Measurements from ENCODE around the gene PHF20. TPM values are rescaled to one million over a fixed set of nuclear protein-coding genes. Genes with fewer than 3 reads are reported as not detected.

The PHF20 gene
- total RNA-seq, 4 donors from 2014 or later = 28.0 to 51.7 (median 35.2) TPM

DNA sequence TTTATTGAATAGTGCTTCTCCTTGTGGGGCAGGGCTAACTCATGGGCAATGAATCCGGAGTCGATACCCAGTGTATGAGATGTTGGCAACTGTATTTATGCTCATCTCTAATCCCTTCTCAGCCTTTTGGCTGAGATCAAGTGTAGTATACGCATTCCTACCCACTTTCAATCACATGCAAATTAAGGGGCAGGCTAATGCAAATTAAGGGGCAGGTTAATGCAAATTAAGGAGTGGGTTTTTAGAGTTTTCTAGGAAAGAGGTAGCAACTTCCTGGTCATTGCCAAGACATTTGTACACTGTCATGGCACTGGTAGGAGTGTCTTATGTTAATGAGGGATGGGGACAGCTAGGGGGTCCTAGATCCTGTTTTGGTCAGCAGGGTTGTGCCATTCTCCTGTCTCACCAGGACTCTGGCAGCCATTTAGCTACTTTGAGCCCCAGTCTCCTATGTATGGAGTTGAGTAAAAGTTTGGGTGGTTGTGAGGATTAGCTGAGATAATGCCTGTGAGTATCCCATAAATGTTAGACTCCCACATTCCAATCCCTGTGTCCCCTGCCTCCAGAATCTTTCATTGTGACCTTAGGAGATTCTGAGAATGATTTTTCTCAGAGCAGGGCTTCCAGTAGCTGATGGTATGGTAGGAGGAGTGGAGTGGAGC lies 196.3 kb downstream of the PHF20 start, which contains the start of gene CNBD2:
CNBD2 (plus strand) TSS at position 612 of the 662 bp plus-strand sequence. CDS start 173 bp downstream, outside the sequence.
- no peaks in the 10 kb centered on the region for H3K36me3 ChIP-seq
- no peaks in the 10 kb centered on the region for H3K4me1 ChIP-seq
- no peak for TF ChIP-seq POLR2A (IDR thresholded peaks at IDR 0.05)
- TF ChIP-seq CTCF (IDR thresholded peaks at IDR 0.05) = no peak
- intact Hi-C loops (cut with DNase I) = no loop called here
- H3K9me3 ChIP-seq = no peaks in the 10 kb centered on the region
- 92 to 94% methylated on average over 3 of the region's 3 CpGs for WGBS, 2 donors
- H3K27ac ChIP-seq = no peak within 1 kb of the TSS
- DNase-seq = no peak
- H3K4me3 ChIP-seq (replicated peaks in 1 of 3) = no peak within 1 kb of the TSS
- no peaks in the 10 kb centered on the region for H3K27me3 ChIP-seq

DNA sequence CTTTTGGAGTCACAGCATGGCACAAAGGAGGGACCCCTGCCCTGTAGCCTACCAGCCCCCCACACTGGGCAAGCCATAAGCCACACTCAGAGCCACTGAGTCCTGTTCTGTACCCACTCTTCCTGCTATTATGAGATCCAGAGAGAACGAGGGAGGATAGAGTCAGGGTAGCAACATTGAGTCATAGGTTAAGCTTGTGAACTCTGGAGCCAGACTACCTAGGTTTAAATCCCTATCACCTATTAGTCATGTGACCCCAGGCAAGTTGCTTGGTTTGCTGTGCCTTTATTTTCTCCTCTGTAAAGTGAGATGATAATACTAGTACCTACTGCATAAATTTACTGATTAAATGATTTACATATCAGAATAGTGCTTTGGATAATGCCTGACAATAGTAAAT lies 197.1 kb downstream of the PHF20 start:
- TF ChIP-seq POLR2A (IDR thresholded peaks at IDR 0.05) (no peak), CTCF (IDR thresholded peaks at IDR 0.05) (no peak)
- H3K27ac ChIP-seq = no peak overlapping the region
- H3K4me1 ChIP-seq = no peaks in the 10 kb centered on the region
- no peak for DNase-seq
- H3K9me3 ChIP-seq = no peaks in the 10 kb centered on the region
- intact Hi-C loops (cut with DNase I) = no loop called here
- H3K27me3 ChIP-seq = no peaks in the 10 kb centered on the region
- 78 to 82% methylated on average over 1 of the region's 1 CpG for WGBS, 2 donors
- H3K36me3 ChIP-seq = no peaks in the 10 kb centered on the region
- H3K4me3 ChIP-seq (replicated peaks in 1 of 3) = no peak overlapping the region

GRCh38 chr20:35971981-35972380 lies 200.2 kb downstream of the PHF20 start:
- WGBS, 2 donors = 96 to 98% methylated on average over 2 of the region's 2 CpGs
- intact Hi-C loops (cut with DNase I) = no loop called here
- no peaks in the 10 kb centered on the region for H3K9me3 ChIP-seq
- no peaks in the 10 kb centered on the region for H3K36me3 ChIP-seq
- no peak overlapping the region for H3K27ac ChIP-seq
- no peak for DNase-seq
- TF ChIP-seq CTCF (IDR thresholded peaks at IDR 0.05) (no peak), POLR2A (IDR thresholded peaks at IDR 0.05) (no peak)
- H3K4me1 ChIP-seq = no peaks in the 10 kb centered on the region
- H3K27me3 ChIP-seq = no peaks in the 10 kb centered on the region
- no peak overlapping the region for H3K4me3 ChIP-seq (replicated peaks in 1 of 3)

- WGBS, 2 donors = 89 to 93% methylated on average over 4 of the region's 4 CpGs
- intact Hi-C loops (cut with DNase I) = no loop called here
- no peak overlapping the region for H3K27ac ChIP-seq
- no peaks in the 10 kb centered on the region for H3K36me3 ChIP-seq
- no peaks in the 10 kb centered on the region for H3K4me1 ChIP-seq
- no peaks in the 10 kb centered on the region for H3K9me3 ChIP-seq
- no peak for DNase-seq
- no peak for TF ChIP-seq CTCF (IDR thresholded peaks at IDR 0.05)
- TF ChIP-seq POLR2A (IDR thresholded peaks at IDR 0.05) = no peak
- H3K27me3 ChIP-seq = no peaks in the 10 kb centered on the region
- H3K4me3 ChIP-seq (replicated peaks in 1 of 3) = no peak overlapping the region
Measured at GRCh38 chr20:35972462-35972861, 200.6 kb downstream of the PHF20 start.

DNA sequence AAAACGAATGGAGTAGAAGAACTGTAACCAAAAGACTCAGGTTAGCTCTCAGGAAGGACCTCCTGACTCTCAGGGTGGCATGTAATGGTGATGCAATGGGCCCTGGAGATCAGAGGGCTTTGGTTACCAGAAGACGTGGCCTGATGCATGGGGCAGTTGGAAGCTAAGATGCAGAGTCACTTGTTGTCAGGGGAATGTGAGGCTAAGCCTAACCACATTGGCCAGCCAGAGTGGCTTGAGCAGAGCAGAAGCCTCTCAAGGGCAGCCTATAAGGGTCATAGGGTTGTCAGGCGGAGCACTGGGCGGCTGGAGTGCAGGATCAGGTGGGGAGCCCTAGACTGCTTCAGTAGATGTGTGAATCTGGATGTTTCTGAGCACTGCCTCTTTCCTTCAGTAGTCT lies 202.4 kb downstream of the PHF20 start:
- 82 to 83% methylated on average over 4 of the region's 4 CpGs for WGBS, 2 donors

More for the DNA sequence above, 202.4 kb downstream of the PHF20 start:
- Histone ChIP-seq H3K9me3 (no peaks in the 10 kb centered on the region), H3K4me1 (no peaks in the 10 kb centered on the region), H3K27me3 (no peaks in the 10 kb centered on the region), H3K4me3 (replicated peaks in 1 of 3) (no peak overlapping the region), H3K27ac (no peak overlapping the region), H3K36me3 (no peaks in the 10 kb centered on the region)
- intact Hi-C loops (cut with DNase I) = no loop called here
- no peak for DNase-seq
- no peak for TF ChIP-seq CTCF (IDR thresholded peaks at IDR 0.05)
- TF ChIP-seq POLR2A (IDR thresholded peaks at IDR 0.05) = no peak
